DMS 273 treated with DMSO at 0.1 percent for 48 hours (cell line): ENCODE data around the gene PRKX.
"Not testable (repeated sequence)": the region's sequence is repeated elsewhere in the genome, so short reads cannot be mapped to it uniquely, and the experiment has no call there.

Experiments
- DNase-seq: peaks from one replicate; lab custom pipeline; 2025; lab: John Stamatoyannopoulos, UW

The PRKX gene

DNA sequence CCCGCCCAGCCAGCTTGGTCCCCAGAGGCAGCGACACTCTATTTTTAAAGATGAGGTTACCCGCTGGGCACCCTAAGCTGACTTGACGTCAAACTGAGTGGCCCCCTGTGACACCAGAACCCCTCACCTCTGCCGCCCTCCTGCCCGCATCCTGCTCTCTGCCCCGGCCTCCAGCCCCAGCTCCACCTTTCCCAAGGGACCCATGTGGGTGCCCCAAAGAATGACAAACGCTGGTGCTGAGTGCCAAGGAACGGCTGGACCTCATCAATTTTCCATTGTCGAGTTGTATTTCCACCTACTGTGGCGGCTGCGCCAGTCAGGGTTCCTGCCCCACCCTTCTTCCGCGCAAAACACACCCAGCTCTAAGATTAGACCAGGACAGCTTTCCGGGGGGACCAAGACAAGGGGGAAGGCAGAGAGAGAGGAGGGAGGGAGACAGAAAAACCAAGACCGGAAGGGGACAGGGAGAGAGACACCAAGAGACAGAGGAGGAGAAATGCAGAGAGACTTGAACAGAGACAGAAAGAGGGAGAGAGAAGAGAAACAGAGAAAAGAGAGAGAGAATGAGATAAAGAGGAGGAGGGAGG is 2.0 kb downstream of the PRKX start:
- DNase-seq: no peak

DNA sequence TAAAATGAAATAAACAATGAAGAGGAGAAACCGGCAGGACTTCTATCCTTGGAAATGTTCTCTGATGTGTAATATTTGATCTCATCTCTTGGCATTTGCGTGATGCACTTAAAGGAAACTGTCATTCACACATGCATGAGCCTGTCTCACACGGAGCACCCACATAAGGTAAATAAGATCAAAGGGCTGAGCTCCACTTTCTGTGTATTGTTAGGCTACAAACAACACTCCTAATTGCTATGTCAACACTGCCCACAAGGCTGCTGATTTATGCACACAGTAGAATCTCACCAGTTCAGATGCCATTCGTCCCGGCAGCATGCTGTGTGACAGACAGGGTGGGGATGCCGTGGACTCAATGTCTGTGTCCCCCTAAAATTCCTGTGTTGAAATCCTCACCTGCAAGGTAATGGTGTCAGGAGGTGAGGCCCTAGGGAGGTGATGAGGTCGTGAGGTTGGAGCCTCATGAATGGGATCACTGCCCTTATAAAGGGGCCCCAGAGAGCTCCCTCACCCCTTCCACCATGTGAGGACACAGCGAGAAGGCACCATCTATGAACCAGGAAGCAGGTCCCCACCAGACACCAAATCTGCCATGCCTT is 5.7 kb downstream of the PRKX start:
- DNase-seq: not testable (repeated sequence)

DNA sequence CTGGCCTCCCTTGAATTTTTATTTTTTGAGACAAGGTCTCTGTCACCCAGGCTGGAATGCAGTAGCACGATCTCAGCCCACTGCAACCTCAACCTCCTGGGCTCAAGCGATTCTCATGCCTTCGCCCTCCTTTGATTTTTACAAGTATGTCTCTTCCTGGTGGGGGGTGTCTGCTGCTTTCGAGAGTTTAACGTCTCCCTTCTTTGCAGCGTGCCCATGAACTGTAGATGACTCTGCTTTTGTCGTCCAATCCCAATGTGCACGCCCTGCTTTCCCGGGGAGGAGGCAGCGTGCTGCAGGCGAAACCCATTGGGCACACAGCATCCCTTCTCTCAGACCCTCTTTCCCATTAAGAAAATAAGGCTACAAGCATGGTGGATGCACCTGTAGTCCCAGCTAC is 7.0 kb downstream of the PRKX start:
- no peak for DNase-seq

DNA sequence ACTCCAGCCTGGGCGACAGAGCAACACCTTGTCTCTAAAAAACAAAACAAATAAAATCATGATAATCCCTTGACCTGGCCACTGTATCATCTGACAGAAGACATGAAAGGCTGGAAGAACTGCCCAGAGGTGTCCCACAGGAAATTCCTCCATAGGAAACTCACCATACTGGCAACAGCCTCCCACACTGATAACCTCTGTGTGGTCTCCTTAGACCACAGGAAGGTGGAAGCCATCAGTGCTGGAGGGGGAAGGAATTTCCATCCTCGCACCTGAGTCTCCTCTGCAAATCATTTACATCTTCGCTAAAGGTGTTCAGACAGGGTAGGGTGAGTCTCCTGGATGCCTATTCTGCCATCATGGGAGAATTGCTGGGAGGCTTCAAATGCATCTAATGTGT is 10.2 kb downstream of the PRKX start:
- not testable (repeated sequence) for DNase-seq

DNA sequence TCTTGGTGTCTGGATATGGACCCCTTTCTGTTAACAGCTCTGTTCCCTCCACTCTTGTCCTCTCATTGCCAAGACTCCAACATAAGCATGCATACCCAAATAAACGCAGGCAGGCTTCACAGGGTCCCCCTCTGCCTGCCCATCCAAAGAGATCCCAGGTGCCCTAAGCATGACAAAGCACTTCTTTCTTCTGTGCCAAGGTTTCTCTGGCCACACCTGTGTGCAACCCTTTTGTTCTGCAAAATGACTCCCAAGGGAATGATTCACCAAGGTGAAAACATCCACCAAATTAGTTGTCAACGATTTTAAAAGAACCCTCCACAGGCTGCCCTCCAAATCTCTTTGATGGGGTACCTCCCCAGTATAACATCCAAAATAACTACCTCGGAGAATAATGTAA is 11.4 kb downstream of the PRKX start:
- not testable (repeated sequence) for DNase-seq

DNA sequence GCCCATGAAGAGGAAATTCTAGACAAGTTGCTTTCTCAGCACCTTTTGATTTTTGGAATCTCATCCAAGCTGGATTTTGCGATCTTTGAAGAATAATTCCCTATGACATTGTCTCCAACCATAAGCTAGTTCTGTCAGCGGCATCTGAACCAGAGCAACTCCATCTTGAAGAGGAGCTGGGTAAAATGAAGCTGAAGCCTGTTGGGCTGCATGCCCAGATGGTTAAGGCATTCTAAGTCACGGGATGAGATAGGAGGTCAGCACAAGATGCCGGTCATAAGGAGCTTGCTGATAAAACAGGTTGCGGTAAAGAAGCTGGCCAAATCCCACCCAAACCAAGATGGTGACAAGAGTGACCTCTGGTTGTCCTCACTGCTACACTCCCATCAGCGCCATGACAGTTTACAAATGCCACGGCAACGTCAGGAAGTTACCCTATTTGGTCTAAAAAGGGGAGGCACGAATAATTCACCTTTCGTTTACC is 12.0 kb downstream of the PRKX start:
- not testable (repeated sequence) for DNase-seq

DNA sequence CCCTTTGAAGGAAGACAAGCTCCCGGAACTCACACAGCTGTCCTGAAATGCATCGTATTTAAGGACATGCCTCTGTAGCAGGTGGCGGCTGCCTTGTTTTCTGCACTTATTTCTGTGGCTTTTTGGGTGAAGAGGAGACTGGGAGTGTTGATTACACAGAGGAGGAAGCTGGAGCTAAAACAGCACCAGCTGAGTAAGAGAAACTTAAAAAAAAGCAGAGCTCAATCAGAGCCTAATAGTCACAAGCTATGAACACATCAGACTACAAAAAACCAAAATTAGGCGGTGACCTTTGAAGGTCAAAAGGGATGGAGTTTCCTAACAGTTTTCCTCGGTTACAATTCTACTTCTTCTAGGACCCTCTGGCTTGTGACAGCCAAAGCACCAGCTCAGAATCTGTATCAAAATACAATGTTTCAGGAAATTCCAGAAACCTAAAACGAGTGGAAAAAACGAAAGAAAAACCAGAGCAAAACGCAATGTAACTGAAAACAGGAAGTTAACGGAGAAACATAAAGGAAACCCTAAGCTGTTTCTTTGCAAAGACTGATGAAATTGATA is 13.5 kb downstream of the PRKX start:
- no peak for DNase-seq

DNA sequence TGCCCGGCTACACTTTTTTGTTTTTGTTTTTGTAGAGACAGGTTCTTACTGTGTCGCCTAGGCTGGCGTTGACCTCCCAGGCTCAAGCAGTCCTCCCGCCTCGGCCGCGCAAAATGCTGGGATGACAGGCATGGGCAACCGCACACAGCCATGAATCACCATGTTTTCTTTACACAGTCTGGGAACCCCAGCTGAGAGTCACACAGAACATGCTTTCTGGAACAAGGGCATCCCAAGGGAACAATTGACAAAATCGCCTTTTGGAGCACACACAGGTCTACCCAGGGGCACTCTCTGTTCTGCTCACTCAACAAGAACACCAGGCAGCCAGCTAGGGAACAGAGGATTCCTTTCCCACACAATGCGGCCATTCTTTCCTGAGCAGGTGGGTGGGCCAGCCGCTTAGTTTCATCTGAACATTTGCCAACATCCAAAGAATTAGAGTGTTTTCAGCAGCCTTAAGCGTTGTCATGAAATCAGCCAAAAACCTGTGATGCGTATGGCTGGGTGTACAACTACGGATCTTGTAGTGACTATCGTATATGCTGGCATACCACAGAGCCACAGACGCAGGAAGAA is 15.7 kb downstream of the PRKX start:
- no peak for DNase-seq

DNA sequence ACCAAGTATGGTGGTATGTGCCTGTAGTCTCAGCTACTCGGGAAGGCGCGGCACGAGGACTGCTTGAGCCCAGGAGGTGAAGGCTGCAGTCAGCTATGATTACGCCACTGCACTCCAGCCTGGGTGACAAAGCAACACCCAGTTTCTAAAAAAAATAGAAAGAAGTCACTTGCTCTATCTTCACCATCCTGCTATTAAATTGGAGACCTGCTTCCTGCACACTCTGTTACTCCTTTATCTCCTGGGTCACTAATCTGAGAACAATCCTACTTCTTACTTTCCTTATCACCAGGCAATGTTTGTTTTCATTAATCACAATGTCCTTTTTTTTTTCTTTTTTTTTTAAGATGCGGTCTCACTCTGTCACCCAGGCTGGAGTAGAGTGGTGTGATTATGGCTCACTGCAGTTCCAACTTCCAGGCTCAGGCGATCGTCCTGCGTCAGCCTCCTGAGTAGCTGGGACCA is 16.2 kb downstream of the PRKX start:
- DNase-seq: no peak

DNA sequence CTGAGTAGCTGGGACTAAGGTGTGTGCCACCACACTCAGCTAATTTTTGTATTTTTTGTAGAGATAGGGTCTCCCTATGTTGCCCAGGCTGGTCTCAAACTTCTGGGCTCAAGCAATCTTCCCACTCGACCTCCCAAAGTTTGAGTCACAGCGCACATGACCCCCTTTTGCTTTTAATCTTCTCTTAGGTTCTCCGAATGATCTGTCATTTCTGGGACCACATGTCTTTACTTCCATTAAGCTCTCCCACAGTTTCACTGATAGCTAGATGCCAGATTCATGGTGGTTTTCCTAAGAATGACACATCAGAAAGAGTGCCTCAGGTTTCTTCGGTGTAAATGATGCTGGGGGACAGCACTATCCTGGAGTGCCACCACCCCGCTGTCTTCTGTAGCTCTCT is 17.9 kb downstream of the PRKX start:
- DNase-seq: no peak

DNA sequence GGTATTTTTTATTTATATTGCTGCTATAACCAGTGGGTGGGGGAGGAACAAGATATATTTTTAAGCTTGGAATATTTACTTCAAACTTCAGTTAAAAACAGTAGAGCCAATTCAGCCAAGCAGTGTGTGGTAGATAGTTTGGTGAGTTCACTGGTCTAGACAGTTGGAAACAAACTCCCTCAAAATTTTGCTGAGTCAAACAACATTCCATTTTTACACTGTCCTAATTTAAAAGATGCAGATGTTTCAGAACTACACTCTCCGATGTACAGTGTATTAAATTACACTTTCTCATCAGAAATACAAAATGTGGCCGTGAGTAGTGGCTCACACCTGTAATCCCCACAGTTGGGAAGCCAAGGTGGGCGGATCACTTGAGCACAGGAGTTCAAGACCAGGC is 23.3 kb downstream of the PRKX start:
- DNase-seq: no peak

DNA sequence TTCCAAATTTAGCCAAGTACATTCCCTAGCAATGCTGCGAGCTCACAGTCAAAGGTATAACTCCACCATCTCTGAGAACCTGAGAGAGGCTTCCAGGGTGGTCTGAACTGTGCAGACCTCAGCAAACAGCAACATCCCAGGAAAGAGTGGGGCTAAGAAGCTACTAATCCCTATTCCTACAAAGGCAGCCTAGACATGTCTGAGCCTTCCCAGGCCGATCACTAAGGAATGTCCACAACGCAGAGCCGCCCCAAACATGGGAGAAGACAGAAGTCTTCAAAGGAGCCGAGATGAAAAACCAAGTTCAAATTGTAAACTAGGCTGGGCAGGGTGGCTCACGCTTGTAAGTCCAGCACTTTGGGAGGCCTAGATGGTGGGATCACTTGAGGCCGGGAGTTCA is 30.2 kb downstream of the PRKX start:
- not testable (repeated sequence) for DNase-seq

DNA sequence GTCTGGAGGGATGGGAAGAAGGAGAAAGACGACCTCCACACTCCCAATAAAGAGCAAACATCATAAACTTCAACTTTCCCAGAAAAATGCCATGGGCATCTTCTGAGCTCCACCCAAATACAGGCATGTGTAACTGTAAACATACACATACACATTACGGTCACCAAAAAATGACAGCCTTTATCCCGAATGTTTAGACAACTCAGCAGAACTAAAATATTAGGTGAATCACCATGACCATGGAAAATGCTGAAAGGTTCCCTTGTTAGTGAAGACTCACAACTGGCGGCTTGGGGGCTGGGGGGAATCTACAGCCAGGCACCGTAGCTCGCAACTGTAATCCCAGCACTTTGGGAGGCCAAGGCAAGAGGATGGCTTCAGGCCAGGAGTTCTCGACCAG is 33.0 kb downstream of the PRKX start:
- no peak for DNase-seq

DNA sequence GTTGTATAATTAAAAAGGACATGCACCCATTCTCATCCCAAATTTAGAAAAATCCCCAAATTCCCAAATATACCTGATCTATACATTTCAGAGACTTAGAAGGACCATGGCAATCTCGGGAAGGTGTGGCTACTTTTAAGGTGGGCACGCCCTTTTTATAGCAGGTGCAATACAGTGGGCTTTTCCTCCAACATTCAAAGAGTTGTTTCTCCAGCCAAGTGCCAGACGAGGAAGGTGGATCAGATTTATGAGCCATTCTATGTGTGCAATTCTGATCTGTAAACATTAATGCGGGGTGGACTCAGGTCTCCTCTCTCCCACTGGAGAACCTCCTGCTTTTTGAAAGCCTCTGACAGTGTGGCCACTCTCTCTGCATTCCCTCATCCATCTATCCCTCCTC is 33.8 kb downstream of the PRKX start:
- DNase-seq: no peak

DNA sequence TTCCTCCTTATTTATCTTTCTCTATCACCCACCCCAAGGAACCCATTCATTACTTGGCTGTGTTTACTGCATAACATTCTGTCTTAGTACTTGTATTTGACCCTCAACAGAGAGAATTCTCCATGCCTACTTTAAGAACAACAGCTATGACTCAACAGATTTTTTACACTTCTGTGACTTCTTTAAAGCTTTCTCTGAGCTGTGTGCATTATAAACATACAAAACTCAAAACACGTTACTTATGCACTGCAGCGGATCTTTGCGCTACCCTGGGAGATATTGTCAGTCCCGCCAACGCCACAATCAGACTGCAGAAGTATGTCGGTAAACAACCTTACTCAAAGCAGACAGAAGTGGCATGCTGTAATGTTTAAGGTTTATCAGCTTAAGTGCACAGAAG is 35.1 kb downstream of the PRKX start:
- no peak for DNase-seq

DNA sequence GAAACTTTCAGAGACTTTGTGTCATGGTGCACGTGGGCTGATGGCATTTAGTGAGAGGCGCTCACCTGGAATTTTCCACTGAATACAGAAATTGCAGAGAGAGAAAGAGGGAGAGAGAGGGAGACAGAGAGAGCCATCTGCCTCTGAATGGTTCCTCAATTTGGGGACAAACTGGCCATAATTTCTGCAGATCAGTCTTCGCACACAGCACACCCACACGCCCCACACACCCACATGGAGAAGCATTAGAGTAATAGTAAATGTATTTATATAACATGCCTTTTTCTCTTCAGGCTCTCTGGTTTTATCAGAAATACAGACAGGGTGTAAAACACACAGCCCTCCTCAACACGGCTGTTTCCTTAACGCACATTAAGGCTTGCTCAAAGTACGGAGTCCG is 38.6 kb downstream of the PRKX start:
- DNase-seq: no peak

DNA sequence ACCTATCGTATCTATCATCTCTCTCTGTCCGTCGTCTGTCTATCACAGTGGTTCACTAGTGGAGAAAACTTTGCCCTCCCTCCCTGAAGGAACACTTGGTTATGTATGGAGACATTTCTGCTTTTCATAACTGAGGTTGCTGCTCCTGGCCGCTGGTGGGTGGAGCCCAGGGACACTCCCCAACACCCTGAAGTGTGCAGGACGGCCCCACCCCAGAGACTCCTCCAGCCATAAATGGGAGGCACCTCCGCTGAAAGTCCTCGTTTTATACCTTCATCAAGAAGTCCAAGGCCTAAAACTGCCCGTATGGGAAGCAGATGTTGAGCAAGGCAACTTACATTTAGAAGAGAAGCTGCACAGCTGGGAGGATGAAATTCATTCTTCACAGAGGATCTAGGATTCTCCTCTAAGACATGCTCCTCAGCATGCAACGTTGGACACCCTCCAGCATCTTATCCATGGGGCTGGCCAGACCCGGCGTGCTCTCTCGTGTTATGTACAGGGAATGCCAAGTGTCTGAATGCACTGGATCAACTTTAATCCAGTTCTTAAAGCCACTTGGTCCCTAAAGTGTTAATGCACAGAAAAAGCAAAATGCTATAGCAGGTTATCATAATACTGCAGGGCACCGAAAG is 43.5 kb downstream of the PRKX start:
- DNase-seq: no peak

DNA sequence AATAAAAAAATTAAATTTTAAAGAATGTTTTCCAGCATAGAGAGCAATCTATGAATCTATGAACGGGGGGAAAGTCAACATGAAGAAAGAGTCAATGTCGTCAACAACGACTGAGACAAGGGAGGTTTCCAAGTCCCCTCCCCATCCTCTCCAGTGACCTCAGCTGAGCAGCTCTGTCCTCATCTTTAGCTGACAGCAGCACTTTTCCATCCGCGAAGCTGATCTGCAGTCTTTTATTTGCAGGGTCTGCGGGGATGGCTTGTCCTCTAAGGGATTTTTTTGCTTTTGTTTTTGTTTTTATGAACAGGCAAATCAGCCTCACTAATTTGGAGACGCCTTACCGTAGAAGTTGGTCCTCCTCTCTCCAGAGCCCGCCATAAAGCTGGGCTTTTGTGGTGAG is 46.5 kb downstream of the PRKX start:
- no peak for DNase-seq

DNA sequence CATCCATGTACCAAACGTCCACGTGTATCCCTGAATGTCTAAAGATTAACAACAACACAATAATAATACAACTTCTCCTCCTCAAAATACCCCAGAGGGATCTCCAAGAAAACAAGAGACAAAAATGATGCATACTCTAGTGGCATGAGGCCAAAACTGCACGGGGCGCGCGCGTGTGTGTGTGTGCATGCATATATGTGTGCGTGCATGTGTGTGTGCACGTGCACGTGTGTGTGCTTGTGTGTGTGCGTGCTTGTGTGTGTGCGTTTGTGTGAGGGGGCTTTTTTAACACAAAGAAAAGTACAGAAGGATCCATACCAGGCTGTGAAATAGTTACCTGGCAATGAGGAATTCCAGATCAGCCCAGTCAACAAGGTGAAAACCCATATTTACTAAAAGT is 48.5 kb downstream of the PRKX start:
- DNase-seq: no peak

DNA sequence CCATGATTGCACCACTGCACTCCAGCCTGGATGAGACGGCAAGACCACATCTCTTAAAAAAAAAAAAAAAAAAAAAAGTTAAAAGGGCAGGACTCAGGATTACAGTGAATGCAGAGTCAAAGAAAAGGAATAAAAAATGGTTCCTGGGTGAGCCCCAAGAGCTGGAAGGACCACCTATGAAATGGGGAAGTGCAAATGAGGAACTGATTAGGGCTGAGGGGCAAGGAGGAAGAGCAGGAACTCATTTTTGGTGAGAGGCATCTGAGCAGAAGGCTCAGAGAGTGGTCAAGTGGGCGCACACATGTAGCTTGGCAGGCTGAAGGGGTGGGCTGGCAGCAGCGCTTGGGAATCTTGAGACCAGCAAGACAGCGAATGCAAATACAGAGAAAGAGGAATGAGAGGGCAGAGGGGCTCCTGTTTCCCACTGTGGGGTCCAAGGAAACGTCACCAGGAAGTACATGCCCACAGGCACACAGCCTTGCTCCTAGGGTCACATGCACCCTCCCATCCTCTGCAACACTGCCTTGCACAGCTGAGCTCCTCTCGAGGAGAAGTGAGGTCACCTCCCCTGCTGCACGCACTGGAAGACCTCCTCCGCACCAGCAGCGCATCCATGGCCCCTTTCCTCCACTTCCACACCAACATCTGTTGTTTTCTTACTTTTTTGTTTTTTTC is 49.7 kb downstream of the PRKX start:
- not testable (repeated sequence) for DNase-seq

DNA sequence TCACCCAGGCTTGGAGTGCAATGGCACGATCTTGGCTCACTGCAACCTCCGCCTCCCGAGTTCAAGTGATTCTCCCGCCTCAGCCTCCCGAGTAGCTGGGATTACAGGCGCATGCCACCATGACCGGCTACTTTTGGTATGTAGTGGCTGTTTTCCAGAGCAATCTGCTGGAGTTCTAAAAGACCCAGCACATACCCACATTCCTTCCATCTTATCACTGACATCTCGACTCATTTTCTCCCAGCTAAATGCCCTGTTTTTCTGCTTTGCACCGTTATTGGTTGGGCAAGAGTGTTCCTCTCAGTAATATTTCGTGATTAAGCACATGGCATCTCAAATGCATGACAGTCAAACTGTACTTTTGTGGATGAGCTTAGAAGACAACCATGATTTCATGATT is 53.7 kb downstream of the PRKX start:
- DNase-seq: no peak

DNA sequence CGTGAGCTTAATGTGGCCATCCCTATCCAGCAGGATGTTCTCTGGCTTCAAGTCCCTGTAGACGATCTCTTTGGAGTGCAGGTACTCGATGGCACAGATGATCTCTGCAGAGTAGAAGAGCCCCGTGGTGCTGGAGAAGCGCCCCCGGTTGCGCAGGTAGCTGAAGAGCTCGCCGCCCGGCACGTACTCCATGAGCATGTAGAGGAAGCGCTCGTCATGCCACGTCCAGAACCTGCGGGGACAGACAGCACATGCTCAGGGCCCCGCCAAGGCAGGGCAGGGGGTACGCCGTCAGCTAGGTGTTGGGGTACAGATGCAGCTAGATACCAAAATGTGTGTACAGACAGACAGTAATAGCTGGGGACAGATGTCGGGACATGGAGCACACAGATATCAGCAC is 58.3 kb downstream of the PRKX start:
- DNase-seq: no peak
